GM12873 (cell line): Measurements from ENCODE around the gene PHLPP1.

ENCODE experiments used
- TF ChIP-seq, protein P1 (sequence below): IDR thresholded peaks from 2 replicates; pipeline ENCODE4 v1.5.1; 2012; ENCODE audit warnings: low read depth, mild to moderate bottlenecking, moderate library complexity, low read length, control low read depth; ENCODE audit not compliant: insufficient read depth; ENCODE audit errors: missing control alignments

The PHLPP1 gene

DNA sequence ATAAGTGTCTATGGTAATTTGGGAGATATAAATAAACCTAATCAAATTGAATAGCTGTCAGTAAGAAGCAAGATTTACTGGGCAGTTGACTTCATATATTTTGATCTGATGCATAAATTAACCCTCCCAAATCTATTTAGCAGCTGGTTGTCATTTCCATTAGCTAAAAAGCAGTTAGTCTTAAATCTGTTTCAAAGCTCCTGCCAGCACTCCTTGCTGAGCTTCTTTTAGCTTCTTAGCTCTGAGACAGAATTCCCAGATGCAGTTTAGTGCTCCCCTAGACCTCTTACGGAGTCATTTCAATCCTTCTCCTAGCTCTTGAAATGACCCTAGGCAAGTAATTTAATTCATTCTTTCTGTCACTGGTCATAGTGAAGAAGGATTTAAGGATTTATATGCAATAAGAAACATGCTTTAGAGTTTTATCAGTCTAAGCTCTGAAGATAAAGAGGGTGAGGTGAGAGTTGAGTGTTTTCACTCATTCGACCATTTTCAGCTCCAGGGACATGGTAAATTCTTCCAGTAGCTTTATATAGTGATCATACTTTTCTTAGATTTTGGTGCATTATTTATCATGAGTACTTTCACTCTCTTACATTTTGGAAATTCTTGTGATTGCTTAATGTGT, 98.9 kb downstream of the PHLPP1 start:
- TF ChIP-seq, protein P1, sequence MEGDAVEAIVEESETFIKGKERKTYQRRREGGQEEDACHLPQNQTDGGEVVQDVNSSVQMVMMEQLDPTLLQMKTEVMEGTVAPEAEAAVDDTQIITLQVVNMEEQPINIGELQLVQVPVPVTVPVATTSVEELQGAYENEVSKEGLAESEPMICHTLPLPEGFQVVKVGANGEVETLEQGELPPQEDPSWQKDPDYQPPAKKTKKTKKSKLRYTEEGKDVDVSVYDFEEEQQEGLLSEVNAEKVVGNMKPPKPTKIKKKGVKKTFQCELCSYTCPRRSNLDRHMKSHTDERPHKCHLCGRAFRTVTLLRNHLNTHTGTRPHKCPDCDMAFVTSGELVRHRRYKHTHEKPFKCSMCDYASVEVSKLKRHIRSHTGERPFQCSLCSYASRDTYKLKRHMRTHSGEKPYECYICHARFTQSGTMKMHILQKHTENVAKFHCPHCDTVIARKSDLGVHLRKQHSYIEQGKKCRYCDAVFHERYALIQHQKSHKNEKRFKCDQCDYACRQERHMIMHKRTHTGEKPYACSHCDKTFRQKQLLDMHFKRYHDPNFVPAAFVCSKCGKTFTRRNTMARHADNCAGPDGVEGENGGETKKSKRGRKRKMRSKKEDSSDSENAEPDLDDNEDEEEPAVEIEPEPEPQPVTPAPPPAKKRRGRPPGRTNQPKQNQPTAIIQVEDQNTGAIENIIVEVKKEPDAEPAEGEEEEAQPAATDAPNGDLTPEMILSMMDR = no peak

- TF ChIP-seq, protein P1 = no peak
These were observed 110.0 kb downstream of the PHLPP1 start for GRCh38 chr18:62825382-62825781.

DNA sequence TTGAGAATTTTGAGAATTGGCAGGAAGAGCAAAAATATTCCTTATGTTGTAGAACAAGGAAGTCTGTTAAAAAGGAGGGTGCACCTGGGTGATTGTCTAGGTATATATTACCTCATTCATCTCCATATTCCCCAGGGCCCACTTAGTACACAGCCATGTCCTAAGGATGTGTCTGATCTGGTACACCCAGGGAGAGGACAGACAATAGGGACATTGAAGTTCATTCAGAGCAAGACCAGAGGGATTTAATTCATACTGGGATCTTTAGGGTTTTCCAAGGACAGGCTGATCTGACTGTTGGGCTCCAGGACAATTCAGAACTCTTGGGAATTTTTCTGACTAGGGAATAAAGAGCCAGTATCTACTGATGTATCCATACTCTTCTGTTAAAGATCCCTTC, 112.1 kb downstream of the PHLPP1 start:
- TF ChIP-seq, protein P1 = no peak

DNA sequence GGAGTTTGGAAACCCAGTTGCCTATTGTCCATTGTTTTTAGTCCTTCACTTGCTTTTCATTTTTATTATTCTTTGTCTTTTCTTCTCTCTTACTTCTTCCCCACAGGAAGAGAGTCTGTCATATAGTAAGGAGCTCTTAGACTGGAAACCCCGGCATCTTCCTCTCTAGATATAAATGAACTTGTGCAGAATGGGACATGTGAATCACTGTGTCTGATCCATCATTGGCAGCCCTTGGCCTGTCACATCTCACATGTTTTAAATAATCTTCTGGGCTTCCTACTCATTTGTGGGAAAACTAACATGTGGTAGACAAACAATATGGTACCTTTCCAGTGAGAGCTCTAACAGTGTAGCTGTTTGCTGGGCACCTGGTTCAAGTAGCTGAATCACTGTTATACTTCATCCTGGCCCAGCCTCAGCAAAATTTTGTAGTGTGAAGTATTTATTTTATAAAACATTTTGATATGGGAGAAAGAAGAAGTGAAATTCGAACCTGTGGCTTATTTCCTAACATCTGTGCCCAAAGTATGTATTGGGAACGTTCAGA, 112.8 kb downstream of the PHLPP1 start:
- TF ChIP-seq, protein P1 = no peak

DNA sequence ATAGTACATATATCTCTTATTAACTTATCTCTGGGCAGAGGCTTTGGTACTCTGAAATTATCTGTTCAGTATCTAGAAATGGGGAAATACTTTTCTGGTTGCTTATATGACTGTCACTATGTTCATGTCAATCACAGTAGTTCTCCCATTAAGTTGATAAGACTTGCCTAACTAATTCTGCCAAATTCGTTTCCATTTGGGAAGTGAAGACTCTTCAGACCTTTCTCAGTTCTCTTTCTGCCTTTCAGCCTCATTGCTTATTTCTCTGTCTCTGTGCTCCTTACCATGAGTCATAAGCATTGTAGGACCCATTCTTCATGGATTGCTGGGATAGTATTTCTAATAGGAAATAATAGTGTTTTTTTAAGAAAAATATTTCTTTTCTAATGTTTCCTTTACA, 113.5 kb downstream of the PHLPP1 start:
- TF ChIP-seq, protein P1 = no peak

DNA sequence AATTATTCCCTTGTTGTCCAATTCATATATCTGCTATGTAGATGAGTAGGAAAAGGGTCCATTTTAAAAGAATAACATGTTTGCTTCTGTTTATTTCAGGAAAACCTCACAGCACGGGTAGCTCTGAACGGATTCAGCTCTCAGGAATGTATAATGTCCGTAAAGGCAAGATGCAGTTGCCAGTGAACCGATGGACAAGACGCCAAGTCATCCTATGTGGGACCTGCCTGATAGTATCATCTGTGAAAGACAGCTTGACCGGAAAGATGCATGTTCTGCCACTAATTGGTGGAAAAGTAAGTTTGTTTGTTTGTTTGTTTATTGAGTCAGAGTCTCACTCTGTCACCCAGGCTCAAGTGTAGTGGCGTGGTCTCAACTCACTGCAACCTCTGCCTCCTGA, 114.6 kb downstream of the PHLPP1 start:
- TF ChIP-seq, protein P1 = no peak

GRCh38 chr18:62832282-62832681, 116.9 kb downstream of the PHLPP1 start:
- TF ChIP-seq, protein P1 = no peak

- TF ChIP-seq, protein P1 = no peak
These were observed 118.2 kb downstream of the PHLPP1 start for GRCh38 chr18:62833494-62833893.
